GM12875 (cell line): ENCODE data around the gene PVALEF.

Experiments used
- H3K4me3 ChIP-seq: one replicate; pipeline ENCODE4 v1.5.1; 2011; ENCODE audit warnings: low read depth, low read length, control low read depth
- TF ChIP-seq, protein P1 (sequence below): IDR thresholded peaks from 2 replicates; pipeline ENCODE4 v1.5.1; 2011; ENCODE audit warnings: low read depth, mild to moderate bottlenecking, control low read depth, inconsistent platforms, low read length, moderate library complexity, borderline replicate concordance; ENCODE audit not compliant: insufficient read depth

The PVALEF gene

DNA sequence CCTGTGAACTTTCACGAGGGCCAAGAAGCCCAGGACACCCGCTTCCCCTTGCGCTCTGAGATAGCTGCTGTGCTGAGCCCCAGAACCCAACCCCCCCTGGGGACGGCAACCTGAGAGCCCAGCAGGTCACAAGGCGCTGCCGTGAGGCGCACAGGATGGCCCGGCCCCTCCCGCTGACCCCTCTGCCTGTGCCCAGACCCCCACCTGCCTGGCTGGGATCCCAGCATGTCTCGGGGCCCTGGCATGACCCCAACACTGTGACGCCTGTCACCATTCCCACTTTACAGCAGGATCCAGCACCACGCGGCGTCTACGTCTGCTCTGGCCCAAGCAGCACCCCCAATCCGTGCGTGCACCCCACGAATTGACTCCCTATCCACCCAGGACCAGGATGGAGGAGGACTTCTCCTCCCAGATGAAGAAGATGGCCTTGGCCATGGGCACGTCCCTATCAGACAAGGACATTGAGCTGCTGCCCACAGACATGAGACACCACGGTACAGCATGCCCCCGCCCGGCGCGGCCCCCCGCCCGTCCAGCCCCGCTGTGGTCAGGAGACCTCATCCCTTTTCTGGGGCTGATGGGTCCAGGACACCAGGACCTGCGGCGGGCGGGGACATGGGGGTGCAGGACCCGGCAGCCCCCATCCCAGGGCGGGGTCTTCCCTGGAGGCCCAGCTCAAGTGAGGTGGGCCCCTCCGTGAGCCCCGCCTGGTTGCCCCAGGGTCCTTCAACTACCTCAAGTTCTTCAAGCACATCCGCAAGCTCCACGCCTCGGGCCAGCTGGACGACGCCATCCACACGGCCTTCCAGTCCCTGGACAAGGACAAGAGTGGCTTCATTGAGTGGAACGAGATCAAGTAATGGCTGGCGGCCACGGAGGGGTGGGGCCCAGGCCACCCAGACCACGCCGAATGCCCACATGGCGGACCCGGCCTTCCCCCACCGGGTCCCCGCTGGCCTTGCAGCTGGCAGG, 15.8 kb downstream of the PVALEF start:
- H3K4me3 ChIP-seq, result no peak overlapping the region
- TF ChIP-seq, protein P1, sequence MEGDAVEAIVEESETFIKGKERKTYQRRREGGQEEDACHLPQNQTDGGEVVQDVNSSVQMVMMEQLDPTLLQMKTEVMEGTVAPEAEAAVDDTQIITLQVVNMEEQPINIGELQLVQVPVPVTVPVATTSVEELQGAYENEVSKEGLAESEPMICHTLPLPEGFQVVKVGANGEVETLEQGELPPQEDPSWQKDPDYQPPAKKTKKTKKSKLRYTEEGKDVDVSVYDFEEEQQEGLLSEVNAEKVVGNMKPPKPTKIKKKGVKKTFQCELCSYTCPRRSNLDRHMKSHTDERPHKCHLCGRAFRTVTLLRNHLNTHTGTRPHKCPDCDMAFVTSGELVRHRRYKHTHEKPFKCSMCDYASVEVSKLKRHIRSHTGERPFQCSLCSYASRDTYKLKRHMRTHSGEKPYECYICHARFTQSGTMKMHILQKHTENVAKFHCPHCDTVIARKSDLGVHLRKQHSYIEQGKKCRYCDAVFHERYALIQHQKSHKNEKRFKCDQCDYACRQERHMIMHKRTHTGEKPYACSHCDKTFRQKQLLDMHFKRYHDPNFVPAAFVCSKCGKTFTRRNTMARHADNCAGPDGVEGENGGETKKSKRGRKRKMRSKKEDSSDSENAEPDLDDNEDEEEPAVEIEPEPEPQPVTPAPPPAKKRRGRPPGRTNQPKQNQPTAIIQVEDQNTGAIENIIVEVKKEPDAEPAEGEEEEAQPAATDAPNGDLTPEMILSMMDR, result no peak

DNA sequence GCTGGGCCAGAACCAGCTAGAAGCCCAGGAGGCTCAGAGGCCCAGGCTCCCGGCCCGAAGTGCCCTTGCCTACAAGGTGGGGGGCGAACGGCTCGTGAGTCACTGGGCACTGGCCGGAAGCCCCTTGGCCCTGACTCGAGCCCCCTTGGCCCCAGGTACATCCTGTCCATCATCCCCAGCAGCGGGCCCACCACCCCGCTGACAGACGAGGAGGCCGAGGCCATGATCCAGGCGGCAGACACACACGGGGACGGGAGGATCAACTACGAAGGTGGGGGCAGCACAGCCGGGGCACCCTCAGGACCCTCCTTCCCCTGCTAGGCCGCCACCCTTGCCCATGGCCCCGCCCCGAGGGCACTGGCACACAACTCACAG, 16.5 kb downstream of the PVALEF start:
- H3K4me3 ChIP-seq, result no peak overlapping the region
- TF ChIP-seq, protein P1, result no peak

DNA sequence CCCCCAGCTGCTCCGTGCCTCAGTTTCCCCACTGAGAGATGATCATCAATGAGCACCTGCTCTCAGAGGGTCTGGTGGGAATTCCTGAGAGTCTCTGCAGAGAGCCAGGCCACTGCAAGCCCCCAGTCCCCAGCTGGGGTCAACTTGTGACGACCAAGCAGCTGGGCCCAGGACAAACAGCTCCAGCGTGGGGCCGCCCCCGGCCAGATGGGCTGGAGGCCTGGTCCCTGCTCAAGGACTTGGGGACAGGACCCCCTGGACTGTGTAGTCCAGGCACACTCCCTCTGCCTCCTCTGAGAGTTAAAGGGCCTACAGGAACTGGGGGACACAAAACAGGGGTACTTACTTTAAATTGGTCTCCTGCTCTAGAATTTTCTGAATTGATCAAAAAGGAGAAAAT, 17.3 kb downstream of the PVALEF start:
- TF ChIP-seq, protein P1, result no peak
- H3K4me3 ChIP-seq, result no peak overlapping the region

DNA sequence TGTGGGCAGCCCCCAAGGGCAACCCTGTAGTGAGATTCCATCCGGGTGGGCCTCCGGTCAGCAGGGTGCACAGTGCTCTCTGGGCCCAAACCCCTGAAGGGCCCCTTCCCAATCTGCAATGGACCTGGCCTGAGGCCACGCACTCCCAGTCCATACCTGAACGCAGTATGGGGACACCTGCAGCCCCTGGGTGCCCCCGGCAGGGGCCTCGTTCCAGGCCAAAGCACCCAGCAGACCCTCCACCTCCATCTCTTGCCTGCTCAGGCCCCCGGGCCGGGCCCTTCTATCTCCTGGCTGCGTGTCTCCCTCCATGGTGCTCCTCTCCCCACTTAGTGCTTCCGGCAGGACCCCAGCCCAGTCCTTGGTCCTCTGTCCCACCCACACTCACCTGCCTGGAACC, 18.0 kb downstream of the PVALEF start:
- TF ChIP-seq, protein P1, result no peak
- H3K4me3 ChIP-seq, result no peak overlapping the region

DNA sequence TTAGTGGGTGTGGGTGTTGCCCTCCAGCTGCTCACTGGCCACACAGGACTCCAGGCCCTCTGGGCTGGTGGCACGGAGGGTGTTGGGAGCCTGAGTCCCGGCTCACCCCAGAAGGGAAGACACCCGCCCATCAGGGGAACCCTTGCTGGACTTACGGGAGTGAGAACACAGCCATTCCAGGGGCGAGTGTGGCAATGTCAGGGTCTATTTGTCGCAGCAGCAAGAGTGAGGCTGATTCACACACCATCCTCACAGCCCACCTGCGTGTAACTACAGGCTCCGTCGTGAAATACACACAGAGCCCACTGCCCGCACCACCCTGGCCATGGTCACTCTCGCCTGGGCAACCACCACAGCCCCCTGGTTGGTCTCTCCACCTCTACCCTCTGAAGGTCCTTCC, 18.5 kb downstream of the PVALEF start:
- TF ChIP-seq, protein P1, result no peak
- H3K4me3 ChIP-seq, result no peak overlapping the region

DNA sequence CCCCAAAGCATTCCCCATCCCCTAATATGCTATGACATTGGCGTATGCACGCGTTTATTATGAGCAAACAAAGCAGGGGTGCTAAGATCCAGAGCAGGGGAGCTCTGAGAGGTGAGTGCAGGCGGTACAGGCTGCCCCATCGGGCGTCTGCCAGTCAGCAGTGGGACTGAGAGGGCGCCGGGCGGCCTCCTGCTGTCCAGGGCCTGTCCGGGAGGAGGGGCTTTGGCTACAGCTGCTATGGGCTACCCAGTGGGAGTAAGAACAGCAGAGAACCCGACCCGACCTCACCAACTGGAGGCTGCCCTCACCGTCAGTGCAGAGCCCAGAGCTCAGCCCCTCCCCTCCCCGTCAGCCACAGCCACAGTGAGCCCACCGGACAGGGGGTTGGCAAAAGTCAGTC, 19.2 kb downstream of the PVALEF start:
- H3K4me3 ChIP-seq, result no peak overlapping the region
- TF ChIP-seq, protein P1, result no peak

DNA sequence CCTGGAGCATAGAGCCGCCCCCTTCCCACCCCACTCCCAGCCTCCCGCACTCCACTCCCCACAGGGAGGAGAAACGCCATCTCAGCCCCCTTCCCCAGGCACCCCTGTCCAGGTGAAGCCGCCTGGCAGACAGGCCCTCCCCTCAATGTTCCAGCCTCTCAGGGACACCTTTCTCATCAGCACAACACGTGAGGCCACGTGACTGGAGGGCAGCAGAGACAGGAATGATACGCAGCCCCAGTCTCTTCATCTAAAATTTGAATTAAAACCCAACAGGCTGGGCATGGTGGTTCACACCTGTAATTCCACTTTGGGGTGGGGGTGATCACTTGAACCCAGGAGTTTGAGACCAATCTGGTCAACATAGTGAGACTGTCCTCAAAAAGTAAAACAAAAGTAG, 20.9 kb downstream of the PVALEF start:
- H3K4me3 ChIP-seq, result no peak overlapping the region
- TF ChIP-seq, protein P1, result no peak
